Fibroblast of skin of abdomen (primary cell): ENCODE measurements around the gene SHE. TPM values are rescaled to one million over a fixed set of nuclear protein-coding genes. Genes with fewer than 3 reads are reported as not detected.
A peak's percentile ranks its signal among the peaks of the same experiment; 100 is the strongest.
"Not testable (repeated sequence)": the region's sequence is repeated elsewhere in the genome, so short reads cannot be mapped to it uniquely, and the experiment has no call there.

Experiments used
- DNase-seq: peaks from one replicate; pipeline ENCODE4 v3.0.0-alpha.2; 2013
- polyA plus RNA-seq, 2 experiments: library from polyadenylated mRNA; unstranded; fragments of 120-200 nt; gene quantifications; one replicate each; pipeline ENCODE4 v1.2.1, GENCODE V29; 2013; ENCODE audit not compliant: insufficient read length in 2 of 2

Gene SHE
- 0.03 TPM for polyA plus RNA-seq (2013, experiment 1 of 2; ENCODE audit: insufficient read length)
- polyA plus RNA-seq (2013, experiment 2 of 2; ENCODE audit: insufficient read length), result 0.02 TPM

DNA sequence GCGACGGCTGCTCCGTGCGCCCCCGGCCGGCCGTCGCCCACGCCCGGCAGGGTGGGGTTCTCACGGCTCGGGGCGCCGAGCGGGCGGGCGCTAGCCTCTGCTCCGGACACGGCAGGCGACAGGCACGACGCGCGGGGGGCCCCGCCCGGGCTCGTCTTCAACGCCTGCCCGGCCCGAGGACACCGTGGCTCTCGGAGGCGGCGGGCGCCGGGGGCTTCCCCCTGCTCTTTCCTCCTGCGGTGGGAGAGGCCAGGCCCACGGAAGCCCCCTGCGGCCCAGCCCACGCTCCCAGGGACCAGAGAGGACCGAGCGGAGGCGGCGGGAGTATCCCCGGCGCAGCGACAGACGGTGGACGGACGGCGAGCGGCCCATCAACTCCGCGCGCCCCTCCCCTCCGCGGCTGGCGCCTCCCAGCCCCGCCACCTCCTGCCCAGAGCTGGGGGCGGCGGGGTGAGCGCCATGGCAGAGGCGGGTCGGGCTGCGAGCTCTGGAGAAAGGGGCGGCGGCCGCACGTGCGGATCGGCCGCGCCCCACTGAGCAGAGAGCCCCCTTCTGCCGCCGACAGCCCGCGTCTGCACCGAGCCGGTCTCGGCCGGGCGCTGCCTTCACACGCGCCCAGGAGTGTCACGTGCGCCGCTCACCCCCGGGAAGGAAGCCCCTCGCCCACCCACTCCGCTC is at the start of gene SHE, which contains the start of gene TDRD10:
SHE (minus strand) TSS at position 347 of the 678 bp plus-strand sequence. CDS start 386 bp downstream, outside the sequence.
TDRD10 (plus strand) TSS at position 154 of the 678 bp plus-strand sequence. CDS start 4,685 bp downstream, outside the sequence.
- DNase-seq, result no peak

DNA sequence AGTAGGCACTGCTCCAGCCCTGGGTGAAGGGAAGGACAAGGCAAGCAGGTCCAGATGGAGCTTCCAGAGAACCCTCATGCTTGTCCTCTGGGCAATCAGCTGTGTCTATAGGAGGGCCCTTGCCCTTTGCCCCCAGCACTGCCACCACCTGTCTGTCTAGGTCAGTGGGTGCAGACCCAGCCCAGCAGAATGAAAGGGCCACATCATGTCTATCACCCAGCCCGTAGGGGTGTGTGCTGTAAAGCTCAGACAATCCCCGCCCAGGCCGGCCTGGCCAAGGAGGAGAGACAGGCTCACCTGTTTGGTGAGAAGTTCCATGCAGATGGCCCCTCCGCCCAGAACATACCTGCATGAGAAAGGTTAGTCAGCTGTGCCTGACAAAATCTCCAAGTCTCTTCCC is 49.3 kb upstream of the SHE start:
- no peak for DNase-seq

DNA sequence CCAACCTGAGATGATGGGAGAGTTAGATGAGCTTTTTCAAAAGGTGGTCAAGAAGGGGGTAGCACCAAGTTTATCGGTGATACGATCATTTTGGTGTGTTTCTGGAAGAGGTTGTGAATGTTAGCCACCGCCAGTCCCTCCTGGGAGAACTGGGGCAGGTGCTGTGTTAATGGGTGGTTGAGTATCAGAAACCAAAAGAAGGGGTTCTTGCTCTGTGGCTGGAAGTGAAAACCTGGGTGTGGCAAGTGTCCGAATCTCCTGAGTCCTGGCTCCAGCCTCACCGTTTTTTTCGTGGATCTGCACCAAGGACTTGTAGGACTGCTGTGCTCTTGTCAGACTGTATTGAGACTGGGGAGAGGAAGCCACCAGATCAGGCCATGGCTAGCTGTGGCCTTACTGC is 48.4 kb upstream of the SHE start:
- no peak for DNase-seq

DNA sequence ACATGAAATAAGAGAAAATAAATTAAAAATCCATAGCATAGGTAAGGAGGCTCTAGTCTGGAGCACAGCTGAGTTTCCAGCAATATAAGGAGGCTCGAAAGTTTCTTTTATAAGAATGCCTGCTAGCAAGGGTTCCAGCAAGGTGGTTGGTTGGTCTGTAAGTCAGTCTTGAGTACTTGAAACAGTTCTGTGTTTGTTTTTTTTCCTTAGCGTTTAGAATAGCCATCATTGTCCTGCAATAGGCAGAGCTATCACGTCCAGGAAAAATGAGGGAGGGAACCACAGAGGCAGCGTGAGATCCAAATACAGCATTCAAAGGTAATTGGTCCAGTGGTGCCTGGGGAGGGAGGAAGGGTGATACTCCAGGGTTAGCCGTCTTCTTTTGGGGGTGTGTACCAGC is 47.9 kb upstream of the SHE start:
- no peak for DNase-seq

DNA sequence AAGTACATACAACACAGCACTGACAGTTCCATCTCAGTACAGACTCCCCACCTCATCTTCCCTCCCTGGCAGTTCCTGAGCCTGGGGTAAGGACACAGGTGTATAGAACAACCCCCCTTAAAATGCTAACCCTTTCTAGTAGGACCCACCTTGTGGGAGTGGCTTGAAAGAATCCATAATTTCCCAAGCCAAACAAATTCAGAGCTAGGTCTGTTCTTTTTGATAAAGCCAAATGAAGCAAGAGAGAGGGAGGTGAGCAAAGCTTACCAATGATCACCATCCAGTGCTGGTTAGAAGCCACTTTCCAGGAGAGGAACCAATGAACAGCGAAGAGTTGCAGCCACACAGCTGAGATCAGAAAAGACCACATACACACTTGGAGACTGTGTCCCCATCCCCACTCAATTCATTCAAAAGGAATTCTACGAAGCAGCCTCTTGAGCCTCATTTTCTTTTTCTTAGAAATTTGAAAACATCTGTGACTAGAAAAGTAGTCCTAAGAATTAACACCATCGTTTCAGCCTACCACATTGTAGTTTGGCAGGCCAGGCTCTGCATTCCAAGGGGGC is 47.1 kb upstream of the SHE start:
- no peak for DNase-seq

DNA sequence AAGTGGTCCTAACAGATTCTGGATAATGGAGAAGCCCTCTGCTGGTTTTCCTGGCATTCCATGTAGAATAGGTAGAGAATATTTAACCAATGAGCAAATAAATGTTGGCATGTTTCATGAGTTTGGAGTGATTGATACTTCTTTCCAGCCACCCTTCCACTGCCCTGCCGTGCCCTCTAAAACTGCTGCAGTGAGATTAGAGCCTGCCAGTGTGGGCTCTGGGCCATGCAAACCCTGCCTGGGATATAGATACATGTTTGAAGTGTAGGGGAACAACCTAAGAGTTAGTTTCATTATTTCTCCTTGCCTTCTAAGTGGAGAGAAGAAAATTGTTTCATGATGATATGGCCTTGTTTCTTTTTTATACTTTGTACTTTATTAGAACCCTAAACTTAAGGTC is 45.8 kb upstream of the SHE start:
- no peak for DNase-seq

DNA sequence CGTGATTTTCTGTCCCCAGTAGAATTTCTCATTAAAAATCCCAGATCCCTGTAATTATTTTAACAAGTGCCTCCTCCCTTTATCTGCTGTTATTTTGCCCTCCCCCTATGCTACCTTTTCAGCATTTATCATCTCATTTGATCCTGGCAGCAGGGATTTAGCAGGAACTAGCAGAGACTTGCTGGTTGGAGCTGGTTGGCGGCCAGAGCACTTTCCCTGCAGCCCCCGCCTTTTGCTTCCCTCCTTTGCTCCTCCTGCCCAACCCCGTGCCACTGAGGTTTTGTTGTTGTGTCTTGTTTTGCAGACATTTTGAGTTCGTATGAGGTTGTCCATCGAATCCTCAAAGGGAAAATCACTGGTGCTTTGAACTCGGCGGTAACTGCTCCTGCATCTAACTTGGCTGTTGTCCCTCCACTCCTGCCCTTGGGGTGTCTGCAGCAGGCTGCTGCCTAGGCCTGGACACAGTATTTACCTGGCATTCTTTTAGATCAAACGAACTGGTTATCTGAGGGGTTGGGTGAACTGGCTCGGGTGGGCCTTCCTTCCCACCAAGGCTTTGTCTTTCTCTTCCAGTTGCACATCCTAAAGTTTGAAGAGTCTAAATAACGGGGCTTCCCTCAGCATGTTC is 45.0 kb upstream of the SHE start:
- no peak for DNase-seq

DNA sequence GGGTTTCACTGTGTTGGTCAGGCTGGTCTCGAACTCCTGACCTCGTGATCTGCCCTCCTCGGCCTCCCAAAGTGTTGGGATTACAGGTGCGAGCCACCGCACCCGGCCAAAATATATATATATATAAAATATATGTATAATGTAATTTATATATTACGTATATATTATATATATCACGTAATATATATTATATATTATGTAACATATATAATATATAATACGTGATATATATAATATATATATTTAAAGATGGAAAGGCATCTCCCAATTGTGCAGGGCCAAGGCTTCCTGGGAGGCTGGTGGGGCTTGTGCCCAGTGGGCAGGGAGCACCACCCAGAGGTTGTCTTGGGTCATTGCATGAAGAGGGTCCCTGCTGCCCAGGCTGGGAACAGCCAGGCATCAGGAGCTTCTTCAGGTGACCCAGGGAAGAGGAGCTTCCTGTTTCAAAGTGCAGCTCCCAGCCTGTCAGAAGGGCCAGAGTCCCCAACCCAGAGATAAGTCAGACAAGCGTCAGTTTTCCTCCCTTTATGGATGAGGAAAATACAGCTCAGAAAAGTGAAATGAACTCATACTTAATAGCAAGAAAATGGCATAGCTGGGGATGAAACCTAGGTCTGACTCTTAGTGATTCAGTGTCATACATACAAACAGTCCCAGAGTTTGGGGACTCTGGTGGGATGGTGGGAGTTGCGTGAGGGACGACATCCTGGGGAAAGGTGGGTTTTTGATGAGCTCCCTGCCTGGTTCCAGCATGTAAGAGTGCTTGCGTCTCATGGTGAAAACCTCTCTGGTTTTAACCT is 44.3 kb upstream of the SHE start:
- DNase-seq, result peak; percentile 38

DNA sequence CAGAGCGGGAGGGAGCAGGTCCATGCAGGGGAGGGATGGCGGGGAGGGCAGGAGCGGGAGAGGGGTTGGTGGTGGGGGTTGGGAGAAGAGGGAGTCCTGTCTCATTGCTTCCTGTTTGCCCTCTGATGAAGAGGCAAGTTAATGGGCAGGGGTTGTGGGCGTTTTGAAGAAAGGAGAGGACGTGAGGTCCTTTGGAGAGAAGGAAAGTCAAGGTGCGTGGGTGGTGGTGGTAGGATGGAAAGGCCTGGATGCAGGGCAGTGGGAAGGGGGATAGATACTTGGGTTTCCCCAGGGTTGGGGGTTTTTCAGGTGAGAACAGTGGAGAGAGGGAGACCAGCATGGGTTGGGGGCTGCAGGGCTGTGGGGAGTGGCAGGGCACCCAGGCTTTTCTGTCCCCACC is 39.0 kb upstream of the SHE start:
- DNase-seq, result no peak

DNA sequence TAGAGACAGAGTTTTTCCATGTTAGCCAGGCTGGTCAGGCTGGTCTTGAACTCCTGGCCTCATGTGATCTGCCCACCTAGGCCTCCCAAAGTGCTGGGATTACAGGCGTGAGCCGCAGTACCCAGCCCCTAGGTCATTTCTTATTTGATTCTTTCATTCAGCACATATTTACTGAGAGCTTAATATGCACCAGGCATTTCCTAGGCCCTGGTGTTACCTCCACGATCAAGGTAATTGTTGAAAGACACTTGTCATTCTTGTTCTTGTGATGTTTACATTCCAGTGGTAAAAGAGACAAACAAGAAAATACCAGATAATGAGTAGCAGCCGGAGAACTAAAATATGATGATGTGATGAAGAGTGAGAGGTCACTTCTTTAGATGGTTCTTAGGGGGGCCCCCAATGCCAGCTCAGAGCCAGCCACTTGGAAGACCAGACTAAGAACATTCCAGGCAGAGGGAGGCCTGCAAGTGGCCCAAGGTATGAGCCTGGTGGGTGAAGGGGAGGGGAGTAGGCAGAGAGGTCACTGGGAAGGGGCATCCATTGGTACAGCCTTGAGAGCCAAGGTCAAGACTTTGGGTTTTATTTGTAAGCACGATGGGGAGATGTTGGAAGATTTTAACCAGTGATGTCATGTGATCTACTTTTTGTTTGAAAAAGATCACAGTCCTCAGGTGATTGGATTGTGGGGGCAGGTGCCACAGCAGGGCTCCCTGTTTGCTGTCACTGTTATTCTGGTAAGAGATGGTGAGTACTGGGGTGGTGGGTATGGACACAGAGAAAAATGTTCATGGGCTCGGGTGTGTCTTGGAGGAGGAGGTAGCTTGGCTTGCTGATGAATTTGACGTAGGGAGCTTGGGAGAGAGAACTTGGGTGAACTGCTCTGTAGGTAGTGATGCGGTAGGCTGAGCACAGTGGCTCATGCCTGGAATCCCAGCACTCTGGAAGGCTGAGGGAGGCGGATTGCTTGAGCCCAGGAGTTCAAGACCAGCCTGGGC is 37.6 kb upstream of the SHE start:
- DNase-seq, result no peak

DNA sequence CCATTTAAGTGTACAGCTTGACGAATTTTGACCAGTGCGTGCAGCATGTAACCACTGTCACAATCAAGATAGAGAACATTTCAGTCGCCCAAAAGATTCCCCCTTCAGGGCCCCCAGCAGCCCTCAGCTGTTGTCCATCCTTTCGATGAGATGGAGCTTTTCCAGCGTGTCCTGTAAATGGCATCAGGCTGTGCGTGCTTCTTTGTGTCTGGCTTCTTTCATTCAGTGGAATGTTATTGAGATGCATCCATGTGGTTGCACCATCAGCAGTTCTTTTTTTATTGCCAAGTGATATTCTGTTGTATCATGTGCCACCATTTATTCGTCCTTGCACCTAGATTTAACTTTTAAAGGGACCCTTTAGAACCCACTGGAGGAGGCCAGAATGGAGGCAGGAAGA is 34.4 kb upstream of the SHE start:
- DNase-seq, result no peak

DNA sequence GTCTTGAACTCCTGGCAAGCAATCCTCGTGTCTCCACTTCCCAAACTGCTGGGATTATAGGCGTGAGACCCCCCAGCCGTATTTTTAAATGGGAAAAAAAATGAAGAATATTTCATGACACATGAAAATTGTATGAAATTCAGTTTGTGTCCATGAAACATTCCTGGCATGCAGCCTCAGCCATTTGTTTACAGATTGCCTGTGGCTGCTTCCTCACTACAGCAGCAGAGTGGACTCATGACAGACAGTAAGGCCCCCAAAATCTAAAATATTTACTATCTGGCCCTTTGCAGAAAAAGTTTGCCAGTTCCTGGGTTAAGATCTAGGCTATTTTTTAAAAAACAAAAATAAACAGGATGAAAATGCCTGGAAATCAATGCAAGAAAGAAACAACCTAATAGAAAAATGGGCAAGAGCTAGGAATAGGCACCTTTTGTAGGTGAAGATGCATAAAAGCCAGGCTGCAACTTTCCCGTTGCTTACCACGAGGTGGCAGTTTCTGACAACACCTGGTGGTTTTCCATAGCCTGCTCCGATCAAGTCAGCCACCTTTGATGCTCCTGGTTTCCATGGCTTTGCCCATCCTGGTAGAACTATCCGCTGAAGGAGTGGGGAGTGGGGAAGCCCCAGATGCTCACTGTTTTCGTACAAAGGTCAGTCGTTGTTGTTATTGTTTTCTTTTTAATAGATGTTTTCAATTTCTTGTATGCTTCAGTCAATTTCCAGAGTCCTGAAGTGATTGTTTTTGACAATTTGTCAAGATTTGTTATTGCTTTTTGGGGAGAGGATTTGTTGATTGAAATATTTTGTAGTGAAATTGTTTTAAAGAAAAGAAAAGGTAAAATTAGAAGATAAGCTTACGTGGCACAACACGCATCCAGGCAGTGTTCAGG is 32.0 kb upstream of the SHE start:
- DNase-seq, result peak; percentile 12

DNA sequence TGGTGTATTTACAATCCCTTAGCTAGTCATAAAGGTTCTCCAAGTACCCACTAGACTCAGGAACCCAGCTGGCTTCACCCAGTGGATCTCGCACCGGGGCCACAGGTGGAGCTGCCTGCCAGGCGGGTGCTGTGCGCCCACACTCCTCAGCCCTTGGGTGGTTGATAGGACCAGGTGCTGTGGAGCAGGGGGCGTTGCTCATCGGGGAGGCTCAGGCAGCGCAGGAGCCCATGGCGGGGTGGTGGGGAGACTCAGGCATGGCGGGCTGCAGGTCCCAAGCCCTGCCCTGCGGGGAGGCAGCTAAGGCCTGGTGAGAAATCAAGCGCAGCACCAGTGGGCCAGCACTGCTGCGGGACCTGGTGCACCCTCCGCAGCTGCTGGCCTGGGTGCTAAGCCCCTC is 29.7 kb upstream of the SHE start:
- DNase-seq, result not testable (repeated sequence)

DNA sequence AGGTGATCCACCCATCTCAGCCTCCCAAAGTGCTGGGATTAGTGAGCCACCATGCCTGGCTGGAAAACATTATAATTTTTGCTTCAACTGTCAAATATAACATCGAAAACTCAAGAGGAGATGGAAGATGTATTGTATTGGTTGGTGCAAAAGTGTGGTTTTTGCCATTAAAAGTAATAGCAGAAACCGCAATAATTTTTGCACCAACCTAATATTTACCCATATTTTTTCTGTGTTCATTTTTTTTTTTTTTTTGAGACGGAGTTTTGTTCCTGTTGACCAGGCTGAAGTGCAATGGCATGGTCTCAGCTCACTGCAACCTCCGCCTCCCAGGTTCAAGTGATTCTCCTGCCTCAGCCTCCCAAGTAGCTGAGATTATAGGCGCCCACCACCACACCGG is 27.1 kb upstream of the SHE start:
- no peak for DNase-seq

DNA sequence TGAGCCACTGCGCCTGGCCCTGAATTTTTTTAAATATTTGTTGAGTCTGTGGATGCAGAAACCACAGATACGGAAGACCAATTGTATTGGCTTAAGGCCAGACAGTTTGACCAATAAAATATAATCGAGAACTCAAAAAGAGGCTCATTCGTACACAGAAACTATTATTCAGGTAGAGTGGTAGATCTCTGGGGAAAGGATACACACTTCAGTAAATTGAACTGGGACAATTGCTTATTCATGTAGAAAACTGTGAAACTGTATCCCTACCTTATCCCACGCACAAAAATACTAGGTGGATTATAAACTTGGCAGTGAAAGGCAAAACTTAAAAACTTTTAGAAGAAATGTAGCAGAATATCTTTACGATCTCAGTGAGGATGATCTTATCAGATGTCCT is 25.0 kb upstream of the SHE start:
- DNase-seq, result no peak

DNA sequence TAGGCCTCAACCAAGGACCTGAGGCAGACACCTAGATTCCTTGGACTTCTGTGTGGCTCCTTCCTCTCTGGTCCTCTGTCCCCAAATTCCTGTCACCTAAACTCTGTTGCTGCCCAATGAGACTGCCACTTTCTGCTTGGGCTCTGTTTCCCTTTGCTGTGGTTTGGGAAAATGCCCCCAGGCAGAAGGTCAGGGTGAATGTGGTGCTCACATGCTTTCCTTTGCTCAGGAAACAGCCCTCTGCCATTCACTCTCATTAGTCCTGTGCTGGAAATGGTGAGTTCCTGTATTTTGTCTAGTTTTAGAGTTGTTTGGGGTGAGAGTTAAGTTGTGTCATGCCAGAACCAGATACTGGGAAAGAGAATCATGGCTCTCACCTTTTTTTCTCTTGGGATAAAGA is 22.7 kb upstream of the SHE start:
- DNase-seq, result no peak

DNA sequence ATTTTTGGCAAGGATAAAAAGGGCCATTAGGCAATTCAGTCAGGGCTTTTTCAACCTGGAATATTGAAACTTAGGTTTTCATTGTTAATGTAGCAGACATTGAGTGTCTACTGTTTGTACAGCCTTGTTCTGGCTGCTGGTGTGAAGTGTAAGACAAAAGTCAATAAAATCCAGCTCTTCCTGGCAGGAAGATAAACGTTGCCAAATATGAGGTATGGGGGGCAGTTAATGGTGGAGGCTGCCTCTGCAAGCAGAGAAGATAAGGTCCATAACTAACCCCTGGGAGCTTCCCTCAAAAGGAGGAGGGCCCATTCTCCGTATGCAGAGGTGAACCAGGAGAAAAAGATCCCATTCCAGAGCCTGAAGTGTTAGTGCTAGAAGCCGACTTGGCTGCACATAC is 19.5 kb upstream of the SHE start:
- no peak for DNase-seq

DNA sequence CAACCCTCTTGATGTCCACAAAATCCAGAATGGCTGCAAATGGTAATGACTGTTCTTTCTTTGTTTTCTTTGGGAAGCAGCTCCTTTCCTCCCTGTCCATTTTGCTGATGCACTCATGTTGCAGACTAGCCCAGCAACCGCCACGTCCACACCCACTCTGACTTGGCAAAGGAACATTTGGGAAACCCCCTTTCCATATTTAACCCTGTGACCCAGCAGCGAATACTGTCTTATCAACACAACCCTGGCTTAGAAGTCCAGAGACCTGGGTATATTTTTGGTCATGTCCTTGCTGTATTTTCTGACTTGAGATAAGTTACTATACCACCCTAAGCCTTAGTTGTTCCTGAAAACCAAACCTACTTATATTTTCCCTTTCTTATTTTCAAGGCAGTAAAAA is 18.1 kb upstream of the SHE start:
- no peak for DNase-seq

DNA sequence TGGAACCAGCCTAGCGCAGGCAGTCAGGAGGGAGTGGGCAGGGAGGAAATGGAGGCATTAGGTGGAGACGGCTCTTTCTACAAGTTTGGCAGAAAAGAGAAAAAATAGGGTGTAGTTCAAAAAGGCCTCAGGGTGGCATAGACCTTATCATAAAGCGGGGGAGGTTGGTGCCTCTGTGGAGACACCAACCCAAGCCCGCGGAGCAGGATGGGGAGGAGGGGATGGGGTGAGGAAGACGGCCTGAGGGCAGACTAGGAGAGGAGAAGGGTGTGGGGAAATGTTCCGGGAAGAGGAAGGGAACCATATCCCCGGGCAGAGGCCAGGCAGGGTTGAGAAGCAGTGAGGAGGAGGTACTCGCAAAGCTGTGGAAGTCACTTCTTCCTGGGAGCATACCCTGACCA is 17.4 kb upstream of the SHE start:
- DNase-seq, result no peak

DNA sequence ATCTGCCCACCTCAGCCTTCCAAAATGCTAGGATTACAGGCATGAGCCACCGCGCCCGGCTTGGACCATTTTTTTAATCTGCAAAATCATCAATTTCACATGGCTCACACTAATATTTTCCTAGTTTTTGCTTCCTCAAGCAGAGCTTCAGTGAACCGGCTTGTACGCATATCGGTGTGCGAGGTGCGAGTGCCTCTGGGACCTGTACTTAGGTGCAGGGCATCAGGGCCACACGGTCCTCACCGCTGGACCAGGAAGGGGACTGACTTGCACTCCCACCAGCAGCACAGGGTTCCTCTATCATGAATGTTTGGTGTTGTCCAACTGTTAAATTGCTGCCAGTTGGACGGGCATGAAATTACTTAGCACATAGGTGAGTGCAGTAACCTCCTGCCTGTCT is 15.4 kb upstream of the SHE start:
- no peak for DNase-seq

DNA sequence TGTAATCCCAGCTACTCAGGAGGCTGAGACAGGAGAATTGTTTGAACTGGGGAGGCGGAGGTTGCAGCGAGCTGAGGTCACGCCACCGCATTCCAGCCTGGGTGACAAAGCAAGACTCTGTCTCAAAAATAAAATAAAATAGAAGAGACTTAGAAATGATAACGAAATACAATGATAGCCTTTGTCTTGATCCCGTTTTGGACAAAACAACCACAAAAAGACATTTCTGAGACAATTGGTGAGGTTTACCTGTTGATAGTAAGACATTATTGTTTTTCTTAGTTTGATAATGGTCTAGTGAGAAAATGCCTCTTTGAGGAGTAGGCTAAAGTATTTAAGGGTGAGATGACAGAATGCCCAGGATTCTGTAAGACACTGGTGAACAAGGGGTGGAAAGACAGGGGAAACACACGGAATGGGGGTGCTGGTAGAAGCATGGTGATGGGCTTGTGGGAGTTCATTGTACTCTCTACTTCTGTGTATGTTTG is 11.9 kb upstream of the SHE start:
- DNase-seq, result no peak
